NCI-H774 (cell line): ENCODE measurements around the gene FZD4.
A peak's percentile ranks its signal among the peaks of the same experiment; 100 is the strongest.
"Not testable (repeated sequence)": the region's sequence is repeated elsewhere in the genome, so short reads cannot be mapped to it uniquely, and the experiment has no call there.

ENCODE experiments used
- DNase-seq: peaks from one replicate; lab custom pipeline; 2025; lab: John Stamatoyannopoulos, UW

Gene FZD4

DNA sequence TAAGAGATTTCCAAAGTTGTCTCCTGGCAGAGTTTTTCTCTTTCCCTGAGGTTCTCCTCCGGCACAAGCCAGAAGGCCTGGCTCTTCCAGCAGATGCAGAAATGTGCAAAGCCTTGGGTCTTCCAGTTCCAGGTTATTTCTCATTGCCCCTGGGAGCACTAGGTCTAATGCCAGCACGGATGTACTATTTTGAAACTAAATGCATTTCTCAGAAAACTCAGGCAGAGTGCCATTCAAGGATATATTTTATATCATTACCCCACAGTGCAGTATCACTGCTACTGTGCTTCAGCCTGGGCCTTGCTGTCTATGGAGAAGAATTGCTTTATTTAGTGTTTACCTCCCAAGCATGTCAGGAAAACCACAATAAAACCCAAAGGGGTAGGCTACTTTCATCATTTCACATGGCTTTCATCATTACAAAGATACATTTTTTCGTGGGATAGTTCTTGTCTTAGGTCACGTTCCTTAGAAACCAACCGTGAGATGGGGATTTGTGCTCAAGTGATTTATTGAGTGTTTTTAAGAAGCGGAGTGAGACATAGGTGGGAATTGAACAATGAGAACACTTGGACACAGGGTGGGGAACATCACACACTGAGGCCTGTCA is 22.4 kb upstream of the FZD4 start:
- no peak for DNase-seq

DNA sequence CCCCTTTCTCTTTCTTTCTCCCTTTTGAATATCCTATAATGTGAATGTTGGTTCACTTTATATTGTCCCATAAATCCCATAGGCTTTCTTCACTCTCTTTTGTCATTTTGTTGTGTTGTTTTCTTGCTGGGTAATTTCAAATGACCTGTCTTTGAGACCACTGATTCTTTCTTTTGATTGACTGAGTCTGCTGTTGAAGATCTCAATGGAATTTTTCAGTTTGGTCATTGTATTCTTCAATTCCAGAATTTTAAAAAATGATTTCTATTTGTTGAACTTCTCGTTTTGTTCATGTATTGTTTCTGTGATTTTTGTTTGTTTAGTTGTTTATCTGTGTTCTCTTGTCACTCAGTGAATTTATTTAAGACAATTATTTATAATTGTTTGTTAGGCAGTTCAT is 17.5 kb upstream of the FZD4 start:
- DNase-seq, result no peak

- DNase-seq, result no peak
Measured at GRCh38 chr11:86969258-86969657, 14.1 kb upstream of the FZD4 start.

GRCh38 chr11:86967601-86968000 is 12.4 kb upstream of the FZD4 start:
- DNase-seq, result not testable (repeated sequence)

DNA sequence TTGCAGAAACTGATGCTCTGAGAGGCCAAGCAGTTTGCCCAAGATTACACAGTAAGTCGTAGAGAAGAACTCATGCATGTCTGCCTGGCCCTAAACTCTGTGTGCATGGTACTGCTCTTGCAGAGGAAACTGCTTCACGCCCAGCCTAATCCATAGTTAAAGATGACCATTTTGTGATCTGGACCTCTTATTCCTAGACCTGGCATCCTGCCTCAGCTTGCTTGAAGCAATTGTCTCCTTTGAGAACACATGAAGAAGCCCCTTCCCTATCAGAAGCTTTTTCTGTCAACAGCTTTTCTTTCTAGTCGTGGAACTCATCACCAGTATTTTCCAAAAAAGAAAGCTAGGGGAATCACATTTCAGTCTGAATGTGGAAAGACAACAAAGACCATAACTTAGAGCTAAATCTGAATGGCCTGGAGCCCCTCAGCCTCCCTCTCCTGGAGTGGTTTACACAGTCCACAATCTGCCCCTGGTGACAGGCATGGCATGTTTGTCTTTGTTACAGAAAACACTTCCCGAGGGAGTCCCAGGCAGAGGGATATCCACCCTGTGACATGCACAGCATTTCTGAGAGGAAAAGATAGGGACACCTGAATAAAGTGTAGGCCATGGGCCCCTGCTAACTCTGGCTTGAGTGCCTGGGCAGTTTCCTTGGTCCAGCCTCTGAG is 2.9 kb upstream of the FZD4 start:
- no peak for DNase-seq

- no peak for DNase-seq
Measured at GRCh38 chr11:86956905-86957195, 1.7 kb upstream of the FZD4 start.

GRCh38 chr11:86955111-86955360 is 159 bp downstream of the FZD4 start:
- no peak for DNase-seq

- DNase-seq, result peak; percentile 17
Measured at GRCh38 chr11:86954269-86955110, 705 bp downstream of the FZD4 start.

DNA sequence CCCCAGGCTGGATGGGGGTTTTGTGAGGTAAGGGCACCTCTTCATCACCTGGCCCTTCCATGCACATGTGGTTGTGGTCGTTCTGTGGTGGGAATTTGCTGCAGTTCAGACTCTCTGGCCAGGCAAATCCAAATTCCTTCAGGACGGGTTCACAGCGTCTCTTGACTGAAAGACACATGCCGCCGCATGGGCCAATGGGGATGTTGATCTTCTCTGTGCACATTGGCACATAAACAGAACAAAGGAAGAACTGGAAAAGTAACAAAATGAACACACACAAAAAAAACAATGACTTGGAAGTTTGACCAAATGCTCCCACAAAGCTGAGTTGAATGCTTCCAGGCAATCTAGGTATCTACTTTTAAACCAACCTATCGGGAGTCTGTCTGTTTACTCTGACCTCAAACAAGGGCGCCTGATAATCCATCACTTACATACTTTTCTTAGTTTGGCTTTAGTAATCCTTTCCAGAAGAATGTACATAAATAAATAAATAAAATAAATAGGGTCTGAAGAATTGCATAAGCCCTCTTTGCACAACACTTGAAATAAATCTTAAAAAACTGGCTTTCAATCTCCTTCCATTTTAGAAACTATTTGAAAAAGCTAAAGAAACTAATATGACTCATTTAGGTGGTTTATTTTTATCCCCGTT is 2.8 kb downstream of the FZD4 start:
- DNase-seq, result no peak

- DNase-seq, result no peak
Measured at GRCh38 chr11:86951706-86952105, 3.5 kb downstream of the FZD4 start.

DNA sequence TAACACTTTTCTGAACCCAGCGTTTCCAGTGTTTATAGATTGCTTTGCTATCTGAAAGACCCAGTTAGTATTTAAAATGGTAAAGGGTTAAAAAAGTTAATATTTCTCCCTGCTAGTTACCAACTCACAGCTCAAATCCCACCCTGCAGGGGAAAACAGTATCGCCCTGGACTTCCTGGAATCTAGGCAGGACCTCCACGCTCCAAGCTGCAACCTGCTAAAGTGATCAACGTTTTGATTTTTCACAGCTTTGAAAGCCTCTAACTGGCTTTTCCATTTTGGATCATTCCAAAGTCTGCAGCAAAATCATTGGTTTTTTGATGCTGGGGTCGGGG is 4.6 kb downstream of the FZD4 start:
- no peak for DNase-seq

DNA sequence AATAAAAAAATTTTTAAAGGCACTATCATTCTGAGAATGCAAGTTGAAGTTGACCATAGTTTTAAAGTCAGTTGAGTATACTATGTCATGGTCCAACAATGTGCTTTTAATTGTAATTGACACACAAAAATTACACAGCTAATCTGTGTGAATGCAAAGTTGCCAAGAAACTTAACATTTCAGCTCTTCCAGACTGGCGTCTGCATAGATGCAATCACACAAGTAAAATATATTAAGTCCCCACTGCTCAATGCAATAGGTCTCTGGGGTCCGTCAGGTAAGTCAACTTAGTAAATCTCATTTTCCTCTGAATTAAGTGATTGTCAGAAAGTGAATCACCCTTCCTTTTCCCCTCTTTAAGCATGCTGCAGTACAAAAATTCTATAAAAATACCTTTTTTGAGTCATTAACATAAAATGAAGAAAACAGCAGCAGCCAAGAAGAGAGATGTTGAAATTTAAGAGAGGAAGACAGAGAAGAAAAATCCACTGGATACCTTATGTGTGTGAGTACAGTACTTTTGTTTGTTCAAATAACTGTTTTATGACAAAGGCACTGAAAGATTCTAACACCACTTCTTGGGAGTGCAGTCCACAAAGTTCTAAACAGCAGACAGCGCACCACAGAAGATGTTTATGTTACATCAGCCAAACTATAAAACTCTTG is 5.1 kb downstream of the FZD4 start:
- DNase-seq, result no peak

DNA sequence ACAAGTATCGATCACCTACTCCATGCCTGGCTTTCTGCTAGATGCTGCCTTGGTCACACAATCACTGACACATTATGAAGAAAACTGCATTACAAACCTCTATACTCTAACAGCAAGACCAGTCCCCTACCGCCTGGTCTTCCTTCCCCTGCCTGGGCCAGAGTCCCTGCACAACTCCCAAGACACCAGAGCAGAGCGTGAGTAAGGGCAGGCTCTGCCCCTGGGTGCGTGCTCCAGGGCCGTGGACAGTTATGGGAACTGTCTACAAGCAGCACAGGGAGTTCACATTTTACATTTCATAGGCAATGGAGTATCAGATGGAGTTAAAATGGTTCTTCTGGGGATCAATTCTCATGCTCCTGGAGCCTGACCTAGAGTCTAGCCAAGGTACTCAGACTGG is 6.5 kb downstream of the FZD4 start:
- no peak for DNase-seq

DNA sequence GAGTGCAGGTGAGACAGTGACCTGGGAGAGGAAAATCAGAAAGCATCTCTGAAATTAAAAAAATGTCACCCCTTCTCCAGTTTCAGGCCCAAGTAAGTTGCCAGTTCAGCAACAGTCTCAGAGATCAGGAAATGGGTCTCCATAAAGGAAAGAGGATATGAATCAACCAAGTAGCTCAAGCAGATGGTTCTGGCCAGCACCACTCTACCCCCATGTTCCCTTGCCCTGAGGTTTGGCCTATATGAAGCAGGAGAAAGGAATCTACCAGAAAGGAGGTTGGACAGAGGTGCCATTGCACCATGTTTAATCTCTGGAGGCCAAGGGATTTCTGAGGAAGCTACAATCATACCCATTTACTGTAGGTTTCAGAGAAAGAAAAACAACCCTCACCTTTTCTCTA is 7.7 kb downstream of the FZD4 start:
- no peak for DNase-seq

- DNase-seq, result not testable (repeated sequence)
Measured at GRCh38 chr11:86943505-86943904, 11.7 kb downstream of the FZD4 start.

DNA sequence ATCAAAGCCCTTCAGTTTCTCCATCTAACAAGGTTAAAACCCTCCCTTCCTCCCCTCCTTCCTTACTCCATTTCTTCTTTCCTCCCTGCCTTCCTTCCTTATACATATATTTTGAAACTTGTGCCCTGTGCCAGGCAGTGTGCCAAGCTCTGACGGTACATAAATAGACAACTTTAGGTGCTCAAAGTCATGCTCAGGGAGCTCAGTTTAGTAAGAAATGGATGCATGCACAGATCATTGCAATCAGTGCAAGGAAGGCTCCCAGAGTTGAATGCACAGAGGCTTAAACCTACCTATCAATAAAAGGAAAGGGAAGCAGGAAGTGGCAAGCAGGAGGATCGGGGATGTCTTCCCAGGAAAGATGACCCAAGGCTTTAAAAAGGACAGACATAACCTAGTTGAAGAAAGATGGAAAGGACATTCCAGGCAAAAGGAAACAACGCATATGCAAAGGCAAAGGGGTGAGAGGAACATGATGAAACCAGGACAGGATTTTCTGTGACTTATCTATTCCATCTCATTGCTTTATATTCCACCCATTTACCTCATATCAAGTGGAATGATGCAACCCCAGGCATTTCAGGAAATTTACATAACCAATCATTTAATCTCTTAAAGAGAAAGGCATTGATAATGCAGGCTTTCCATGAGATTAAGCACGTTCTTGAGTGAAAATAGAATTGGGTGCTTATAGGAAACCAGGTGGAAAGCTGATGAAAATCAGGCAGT is 13.2 kb downstream of the FZD4 start:
- no peak for DNase-seq

- DNase-seq, result no peak
Measured at GRCh38 chr11:86941077-86941870, 13.9 kb downstream of the FZD4 start.

DNA sequence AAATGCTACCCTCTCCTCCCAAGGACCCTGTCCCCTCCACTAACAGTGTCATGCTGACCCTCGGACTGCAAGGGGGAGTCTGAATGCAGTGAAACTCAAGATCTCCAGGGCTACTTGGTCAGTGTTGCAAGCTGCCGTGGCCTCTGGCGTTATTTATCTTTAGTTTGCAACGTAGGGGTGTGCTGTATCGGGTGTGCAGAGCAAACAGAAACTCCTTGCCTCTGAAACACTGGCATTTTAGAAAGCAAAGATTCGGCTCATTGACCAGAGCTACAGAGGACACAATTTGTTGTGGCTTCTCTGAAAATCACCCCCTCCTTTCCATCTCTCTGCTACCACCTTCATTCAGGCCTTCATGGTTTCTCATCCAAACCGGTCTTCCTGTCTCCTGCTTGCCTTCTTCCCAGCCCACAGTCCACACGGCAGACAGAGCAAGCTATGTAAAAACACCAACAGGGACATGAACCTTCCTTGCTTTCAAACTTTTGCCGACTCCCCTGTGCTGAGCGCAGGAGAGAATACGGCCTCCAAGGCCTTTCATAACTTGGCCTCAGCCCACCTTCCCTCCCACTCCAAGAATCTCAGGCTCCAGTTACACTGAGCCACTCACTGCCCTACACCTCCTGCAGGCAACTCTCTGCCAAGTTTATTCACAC is 14.9 kb downstream of the FZD4 start:
- no peak for DNase-seq

DNA sequence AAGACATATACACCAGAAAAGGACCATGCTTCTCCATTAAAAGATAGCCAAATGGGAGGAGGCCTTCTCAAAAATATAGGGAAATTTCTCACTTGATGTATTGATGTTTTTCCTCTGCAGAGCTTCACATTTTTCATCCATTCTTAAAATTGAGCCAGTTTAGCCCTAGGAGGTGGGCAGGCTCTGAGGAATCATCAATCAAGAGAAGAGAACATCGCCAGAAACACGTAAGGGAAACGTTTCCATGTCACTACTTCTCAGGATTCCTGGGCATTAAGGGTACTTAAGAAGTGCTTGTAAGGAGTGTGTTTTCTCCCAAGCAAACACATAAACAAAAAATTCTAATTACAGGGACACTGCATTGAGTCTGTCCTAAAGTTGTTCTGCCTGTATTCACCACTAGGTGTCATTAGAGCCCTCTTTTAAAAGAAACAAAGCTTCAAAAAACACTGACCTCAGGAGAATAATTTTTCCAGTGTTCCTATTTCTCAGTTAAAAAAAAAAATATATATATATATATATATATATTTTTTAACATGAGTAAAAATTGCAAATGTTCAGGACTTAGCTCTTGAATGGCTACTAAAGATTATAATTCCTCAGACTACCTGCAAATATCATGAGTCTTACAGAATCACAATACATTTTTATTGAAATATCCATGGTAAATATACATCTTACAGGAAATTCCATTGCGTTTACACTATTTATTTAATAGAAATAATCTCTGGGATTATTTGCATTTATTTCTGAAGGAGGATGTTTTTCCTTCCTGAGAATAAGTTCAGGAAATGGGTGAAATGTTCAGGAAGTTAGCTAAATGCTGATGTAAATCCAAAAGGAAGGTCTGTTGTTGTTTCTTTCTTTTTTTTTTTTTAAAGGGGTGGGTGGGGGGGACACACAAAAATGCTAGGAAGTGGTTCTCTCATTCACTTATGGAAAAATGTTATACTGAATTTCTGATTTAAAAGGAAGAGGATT is 16.0 kb downstream of the FZD4 start:
- DNase-seq, result peak; percentile 52
